ENCODE results near the gene GAST.
A peak's percentile ranks its signal among the peaks of the same experiment; 100 is the strongest.
"Not testable (repeated sequence)": the region's sequence is repeated elsewhere in the genome, so short reads cannot be mapped to it uniquely, and the experiment has no call there.

GAST gene

GRCh38 chr17:41711669-41712400, at the start of gene GAST:
GAST (plus strand) TSS chr17:41712331; CDS start chr17:41715437, 3,106 bp downstream.
- DNase-seq, result no peak

GRCh38 chr17:41663451-41664171, 48.5 kb upstream of the GAST start:
- no peak for DNase-seq

GRCh38 chr17:41664172-41664457, 48.0 kb upstream of the GAST start:
- DNase-seq, result no peak

GRCh38 chr17:41664587-41665565, 47.3 kb upstream of the GAST start:
- no peak for DNase-seq

GRCh38 chr17:41665566-41666236, 46.4 kb upstream of the GAST start:
- peak; percentile 70 for DNase-seq

DNA sequence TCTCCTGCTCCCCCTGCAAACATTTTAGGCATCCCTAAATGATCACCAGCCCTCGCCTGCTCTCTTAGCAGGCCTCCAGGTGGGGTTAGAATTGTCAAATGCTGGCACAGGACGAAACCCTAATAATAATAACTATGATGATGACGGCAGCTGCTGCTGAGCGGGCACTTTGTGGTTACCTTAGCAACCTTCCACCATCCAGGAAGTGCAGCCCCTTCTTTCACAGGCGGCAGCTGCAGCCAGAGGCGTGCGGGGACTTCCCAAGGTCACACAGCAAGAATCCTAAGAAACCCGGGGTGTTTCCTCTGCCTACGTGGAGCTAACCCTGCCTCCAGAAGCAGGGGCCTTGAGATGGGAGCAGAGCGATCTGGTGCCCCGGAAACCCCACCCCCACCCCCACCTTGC, 45.9 kb upstream of the GAST start:
- peak; percentile 58 for DNase-seq

DNA sequence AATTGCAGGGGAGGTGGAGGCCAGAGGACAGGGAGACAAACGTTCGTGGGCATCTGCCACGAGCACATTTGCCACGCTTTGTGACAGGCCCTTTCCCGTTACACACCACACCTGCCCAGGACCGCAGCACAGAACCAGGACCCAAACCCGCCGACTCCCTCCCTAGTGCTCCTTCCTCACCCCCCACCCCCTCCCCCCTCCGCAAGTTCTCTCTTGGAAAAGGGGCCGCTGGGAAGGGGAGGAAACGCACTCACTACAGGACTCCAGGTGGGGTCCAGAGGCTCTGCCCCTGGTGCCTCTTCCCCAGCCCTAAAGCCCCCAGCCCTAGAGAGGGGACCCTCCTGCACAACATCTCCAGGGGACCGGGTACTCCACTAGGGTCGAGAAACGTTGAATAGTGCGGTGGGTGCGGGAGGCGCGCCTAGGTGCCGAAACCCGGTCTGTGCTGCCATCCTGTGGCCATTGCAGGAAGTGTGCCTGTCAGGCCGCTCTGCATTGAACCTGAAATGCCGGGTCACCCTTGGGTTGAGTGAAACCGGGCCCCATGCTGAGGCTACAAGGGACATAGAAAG, 45.3 kb upstream of the GAST start:
- peak; percentile 28 for DNase-seq

DNA sequence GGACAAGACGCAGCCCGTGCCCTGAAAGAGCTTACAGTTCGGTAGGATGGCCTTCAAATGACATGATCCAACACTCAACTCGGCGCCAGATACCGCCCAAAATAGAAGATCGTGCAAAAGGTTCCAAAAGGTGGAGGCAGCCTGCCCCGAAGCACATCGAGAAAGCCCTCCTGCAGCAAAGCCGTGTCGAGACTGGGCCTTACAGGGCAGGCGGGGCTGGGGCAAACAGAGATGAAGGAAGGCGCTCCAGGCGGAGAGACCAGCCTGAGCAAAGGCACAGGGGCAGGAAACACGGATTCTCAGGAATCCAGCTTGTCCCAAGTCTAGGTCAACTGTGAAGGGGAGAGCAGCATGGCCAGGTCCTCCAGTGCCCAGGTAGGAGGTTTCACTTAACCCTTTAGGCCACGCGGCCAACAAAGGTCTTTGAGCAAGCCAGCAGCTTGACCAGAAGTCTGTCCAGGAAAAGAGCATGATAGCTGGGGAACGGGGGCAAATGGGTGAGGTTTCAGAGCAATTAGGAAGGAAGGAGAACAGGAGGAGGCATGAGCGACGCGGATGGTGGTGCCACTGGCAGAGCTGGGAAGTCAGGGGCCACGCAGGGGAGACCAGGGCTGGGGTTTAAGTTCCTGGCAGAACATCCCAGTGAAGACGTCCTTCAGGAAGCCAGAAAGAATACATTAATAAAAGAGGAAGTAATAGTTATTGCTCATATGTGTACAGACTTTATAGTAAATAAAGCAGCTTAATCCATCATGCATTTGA, 44.7 kb upstream of the GAST start:
- no peak for DNase-seq

- no peak for DNase-seq
Measured at GRCh38 chr17:41672153-41672552, 40.0 kb upstream of the GAST start.

- not testable (repeated sequence) for DNase-seq
Measured at GRCh38 chr17:41675157-41676057, 36.7 kb upstream of the GAST start.

GRCh38 chr17:41676058-41676419, 36.1 kb upstream of the GAST start:
- no peak for DNase-seq

GRCh38 chr17:41678411-41678906, 33.7 kb upstream of the GAST start:
- no peak for DNase-seq

- no peak for DNase-seq
Measured at GRCh38 chr17:41678907-41679739, 33.0 kb upstream of the GAST start.

- no peak for DNase-seq
Measured at GRCh38 chr17:41679740-41680425, 32.2 kb upstream of the GAST start.

GRCh38 chr17:41680426-41681040, 31.6 kb upstream of the GAST start:
- peak; percentile 42 for DNase-seq

DNA sequence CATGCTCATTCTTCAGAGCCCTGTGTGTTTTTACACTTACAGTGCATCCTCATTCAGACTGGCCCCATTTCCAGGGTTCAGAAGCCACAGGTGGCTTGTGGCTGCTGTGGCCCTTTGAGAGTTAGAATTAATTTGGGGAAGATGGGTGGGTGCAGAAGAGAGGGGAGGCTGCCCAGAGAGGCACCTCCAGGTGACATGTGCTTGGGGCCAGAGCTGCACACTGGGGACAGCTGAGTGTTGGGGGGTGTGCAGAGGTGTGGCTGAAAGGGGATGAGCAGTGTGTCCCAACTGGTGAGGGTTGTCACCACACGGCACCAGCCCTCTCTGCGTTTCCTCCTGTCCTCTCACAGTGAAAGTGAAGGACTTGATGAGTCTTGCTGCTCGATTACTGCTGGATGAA, 30.4 kb upstream of the GAST start:
- DNase-seq, result no peak

- no peak for DNase-seq
Measured at GRCh38 chr17:41682631-41683030, 29.5 kb upstream of the GAST start.

DNA sequence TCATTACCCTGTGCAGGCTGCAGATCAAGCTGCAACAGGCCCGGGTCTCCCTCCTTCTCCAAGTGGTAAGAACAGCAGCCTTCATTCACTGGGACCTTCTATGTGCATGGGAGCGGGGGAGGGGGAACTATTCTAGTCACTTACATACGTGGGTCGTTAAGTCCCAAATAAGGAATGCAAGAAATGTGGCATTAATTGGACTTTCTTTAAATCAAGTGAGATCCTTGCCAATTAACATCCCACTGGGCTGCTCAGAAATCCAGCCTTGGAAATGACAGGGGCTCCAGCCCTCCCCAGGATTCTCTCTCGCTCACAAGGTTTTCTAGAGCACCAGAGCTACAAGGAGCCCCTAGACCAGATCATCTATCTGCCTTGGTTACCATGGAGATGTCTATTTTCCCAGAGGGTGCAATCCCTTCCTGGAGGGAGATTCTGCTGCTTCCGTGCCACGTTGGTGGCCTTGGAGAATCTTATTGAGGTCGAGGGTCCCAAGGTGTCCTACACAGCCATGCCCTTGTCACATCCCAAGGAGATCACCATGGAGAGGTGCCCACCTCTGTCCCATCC, 28.6 kb upstream of the GAST start:
- DNase-seq, result no peak

All from DMS 273 treated with DMSO at 0.1 percent for 48 hours (cell line).